HG03196 (cell line): ENCODE measurements around the gene DSEL.

Experiments used
- ATAC-seq: cut with Tn5 transposase; IDR thresholded peaks from one replicate; pipeline ENCODE4 v1.9.1; 2021; ENCODE audit not compliant: unreplicated experiment

DSEL gene

GRCh38 chr18:67504739-67505138 lies 11.8 kb downstream of the DSEL start:
- ATAC-seq, result no peak

GRCh38 chr18:67500522-67501205 lies 15.9 kb downstream of the DSEL start:
- no peak for ATAC-seq

- no peak for ATAC-seq
Observed at GRCh38 chr18:67496469-67496868, 20.1 kb downstream of the DSEL start.

GRCh38 chr18:67486534-67486933 lies 30.0 kb downstream of the DSEL start:
- no peak for ATAC-seq

GRCh38 chr18:67485655-67486054 lies 30.9 kb downstream of the DSEL start:
- ATAC-seq, result no peak

- no peak for ATAC-seq
Observed at GRCh38 chr18:67484458-67484857, 32.1 kb downstream of the DSEL start.

GRCh38 chr18:67483952-67484351 lies 32.6 kb downstream of the DSEL start:
- ATAC-seq, result no peak

GRCh38 chr18:67483237-67483636 lies 33.3 kb downstream of the DSEL start:
- ATAC-seq, result no peak

- no peak for ATAC-seq
Observed at GRCh38 chr18:67478249-67478648, 38.3 kb downstream of the DSEL start.

GRCh38 chr18:67477522-67477921 lies 39.0 kb downstream of the DSEL start:
- ATAC-seq, result no peak

GRCh38 chr18:67476585-67476984 lies 39.9 kb downstream of the DSEL start:
- no peak for ATAC-seq

GRCh38 chr18:67475673-67476072 lies 40.8 kb downstream of the DSEL start:
- no peak for ATAC-seq

GRCh38 chr18:67468038-67468437 lies 48.5 kb downstream of the DSEL start:
- no peak for ATAC-seq

GRCh38 chr18:67467188-67467587 lies 49.3 kb downstream of the DSEL start:
- no peak for ATAC-seq

GRCh38 chr18:67464499-67464898 lies 52.0 kb downstream of the DSEL start:
- no peak for ATAC-seq

- no peak for ATAC-seq
Observed at GRCh38 chr18:67463829-67464228, 52.7 kb downstream of the DSEL start.

- no peak for ATAC-seq
Observed at GRCh38 chr18:67456711-67457110, 59.8 kb downstream of the DSEL start.
